ENCODE data around the gene HEMK1. TPM values are rescaled to one million over a fixed set of nuclear protein-coding genes. Genes with fewer than 3 reads are reported as not detected.

Gene HEMK1
- total and polyA plus RNA-seq, 2 of the 8 experiments (the other 6 are each of a cell fraction or from before 2014, with no cell fraction given) = 9.7 to 10.6 TPM

DNA sequence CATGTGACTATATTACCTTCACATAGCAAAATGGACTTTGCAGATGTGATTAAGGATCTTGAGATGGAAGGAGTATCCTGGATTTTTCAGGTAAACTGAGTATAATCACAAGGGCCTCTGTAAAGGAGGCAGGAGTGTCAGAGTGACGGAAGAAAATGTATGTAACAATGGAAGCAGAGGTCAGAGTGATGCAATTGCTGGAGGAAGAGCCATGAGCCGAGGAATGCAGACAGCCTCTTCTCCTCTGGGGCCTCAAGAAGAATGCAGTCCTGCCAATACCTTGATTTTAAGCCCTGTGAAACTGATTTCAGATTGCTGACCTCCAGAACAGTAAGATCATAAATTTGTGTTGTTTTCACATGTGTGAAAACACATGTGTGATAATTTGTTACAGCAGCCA lies 15.1 kb downstream of the HEMK1 start:
- no peak overlapping the region for H2BK20ac ChIP-seq (ENCODE audit: low read length)
- H3K23ac ChIP-seq (ENCODE audit: insufficient read length) = no peak overlapping the region
- H2BK120ac ChIP-seq (replicated peaks; ENCODE audit: low read depth, low read length) = no peak overlapping the region
- H3K36me3 ChIP-seq (ENCODE audit: control insufficient read depth in 2 of 4, insufficient read depth in 4 of 4, low read length in 3 of 4) = no peaks in the 10 kb centered on the region
- H4K91ac ChIP-seq (replicated peaks; ENCODE audit: insufficient read length, low read length) = no peak overlapping the region
- no peak overlapping the region for H3K4me2 ChIP-seq (ENCODE audit: insufficient read depth in 1 of 2, low read depth in 2 of 2, low read length in 2 of 2)
- peaks cover 0 to 2% (median 0%) of the 10 kb centered on the region in 4 experiments; a peak in 1 of 7 replicates for H3K27me3 ChIP-seq (replicated peaks in 1 of 4; ENCODE audit: control insufficient read depth in 3 of 4, extremely low read depth in 1 of 4, insufficient read depth in 3 of 4, low read length in 3 of 4)
- H4K5ac ChIP-seq (ENCODE audit: insufficient read length, low read depth, low read length) = no peak overlapping the region
- H3K79me1 ChIP-seq (ENCODE audit: low read depth, low read length) = no peaks in the 10 kb centered on the region
- no peak overlapping the region for H4K8ac ChIP-seq (ENCODE audit: extremely low read depth, insufficient read depth, low read length)
- H3K4me3 ChIP-seq (ENCODE audit: extremely low read depth in 1 of 4, insufficient read depth in 2 of 4, low read depth in 3 of 4, low read length in 4 of 4) = no peak overlapping the region
- H2BK5ac ChIP-seq (ENCODE audit: low read depth, low read length) = no peak overlapping the region
- H3K18ac ChIP-seq (ENCODE audit: extremely low read depth, low read length) = no peak overlapping the region
- no peaks in the 10 kb centered on the region for H3K4me1 ChIP-seq (replicated peaks in 1 of 4; ENCODE audit: control insufficient read depth in 3 of 4, insufficient read depth in 4 of 4, low read length in 3 of 4)
- WGBS, 2 experiments (ENCODE audit: extremely low coverage in 1 of 2, insufficient coverage in 1 of 2, insufficient read length in 1 of 2, insufficient replicate concordance in 2 of 2, low coverage in 1 of 2, low lambda C conversion rate in 2 of 2, missing lambda C conversion rate in 1 of 2) = 94% methylated on average over 2 of the region's 2 CpGs; no CpG with 5 or more reads in 1 of the 2 experiments
- no peaks in the 10 kb centered on the region for H3K23me2 ChIP-seq (ENCODE audit: low read depth, low read length)
- H3K79me2 ChIP-seq (ENCODE audit: control insufficient read depth in 1 of 2, insufficient read depth in 2 of 2, low read length in 2 of 2) = no peaks in the 10 kb centered on the region
- no peak overlapping the region for H2BK12ac ChIP-seq (ENCODE audit: low read depth, low read length)
- no peak overlapping the region for H2AK5ac ChIP-seq (ENCODE audit: low read depth, low read length)
- ChIA-PET CTCF (ENCODE audit: partially characterized antibody) (interaction anchor here (7.1 to 46.5 kb wide), 2 partner anchors 15 to 31 kb away, joined by 70 to 863 read pairs; partner anchors contain the start of genes C3orf18, CISH, HEMK1 and MAPKAPK3), POLR2A (ENCODE audit: partially characterized antibody) (interaction anchor here (1.0 kb wide), 1 partner anchor 10 kb away, joined by 3 read pairs; no protein-coding TSS in a partner anchor)
- no peak overlapping the region for H2BK15ac ChIP-seq (ENCODE audit: low read length)
- H3K27ac ChIP-seq (ENCODE audit: low read depth, low read length) = no peak overlapping the region
- H3K9me3 ChIP-seq (ENCODE audit: insufficient read depth in 2 of 2, low read depth in 1 of 2, low read length in 1 of 2) = no peaks in the 10 kb centered on the region
- DNase-seq (ENCODE audit: low read depth in 1 of 2, low spot score in 2 of 2) = no peak
- H3K4ac ChIP-seq (replicated peaks; ENCODE audit: insufficient read length, low read depth, low read length) = no peak overlapping the region
- no peak overlapping the region for H3K9ac ChIP-seq (replicated peaks in 1 of 4; ENCODE audit: extremely low read depth in 1 of 4, low read depth in 3 of 4, low read length in 3 of 4)
- no peak for FAIRE-seq
- TF ChIP-seq SP2 (IDR thresholded peaks at IDR 0.05; ENCODE audit: low read length) (no peak), FOSL1 (IDR thresholded peaks at IDR 0.05; ENCODE audit: insufficient read depth, low read depth, low read length) (no peak), MAFK (IDR thresholded peaks at IDR 0.05; ENCODE audit: low read depth, low read length) (no peak), CEBPB (IDR thresholded peaks at IDR 0.05; ENCODE audit: low read depth, low read length) (peak; percentile 78), TEAD4 (IDR thresholded peaks at IDR 0.05; ENCODE audit: low read depth, low read length) (0 out of 2 replicates have a peak, but pooled peaks have one; percentile 18)
- TF ChIP-seq, protein P1, sequence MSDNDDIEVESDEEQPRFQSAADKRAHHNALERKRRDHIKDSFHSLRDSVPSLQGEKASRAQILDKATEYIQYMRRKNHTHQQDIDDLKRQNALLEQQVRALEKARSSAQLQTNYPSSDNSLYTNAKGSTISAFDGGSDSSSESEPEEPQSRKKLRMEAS (IDR thresholded peaks at IDR 0.05) = no peak
- H4K20me1 ChIP-seq (replicated peaks in 1 of 2; ENCODE audit: control insufficient read depth in 1 of 2, insufficient read depth in 2 of 2, low read length in 2 of 2) = peaks cover 0 to 2% of the 10 kb centered on the region in 2 experiments
- H3K14ac ChIP-seq (ENCODE audit: insufficient read length) = no peak overlapping the region
- H2AFZ ChIP-seq (ENCODE audit: low read length) = no peak overlapping the region
- no peak overlapping the region for H3K56ac ChIP-seq (replicated peaks; ENCODE audit: insufficient read length, low read depth, low read length)
